ENCODE data around the gene TTC39B.

DNA sequence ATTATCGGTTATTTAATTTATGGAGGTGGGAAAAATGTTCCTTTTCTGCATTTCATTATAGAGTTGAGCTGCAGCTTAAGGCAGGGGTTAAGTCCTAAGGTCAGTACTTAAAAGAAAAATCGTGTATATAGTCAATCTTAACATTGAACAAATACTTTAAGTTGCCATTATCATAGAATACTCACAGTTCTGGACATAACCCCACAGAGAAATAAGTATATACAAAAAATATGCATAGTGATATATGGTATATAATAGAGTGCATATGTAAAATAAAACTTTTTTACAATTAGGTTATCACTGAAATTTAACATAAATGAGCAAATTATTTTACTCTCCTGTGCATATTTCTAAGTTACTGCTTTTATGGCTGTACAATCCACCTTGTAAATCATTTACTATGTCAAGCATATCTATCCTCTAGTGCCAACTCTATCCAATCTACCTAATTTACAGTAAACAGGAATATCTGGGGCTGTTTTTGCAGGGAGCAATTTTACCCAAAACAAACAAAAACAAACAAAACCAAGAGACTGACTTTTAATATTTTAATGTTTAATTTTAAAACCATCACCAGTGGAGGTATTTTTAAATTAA, 28.8 kb downstream of the TTC39B start:
- TF ChIP-seq, protein P1, sequence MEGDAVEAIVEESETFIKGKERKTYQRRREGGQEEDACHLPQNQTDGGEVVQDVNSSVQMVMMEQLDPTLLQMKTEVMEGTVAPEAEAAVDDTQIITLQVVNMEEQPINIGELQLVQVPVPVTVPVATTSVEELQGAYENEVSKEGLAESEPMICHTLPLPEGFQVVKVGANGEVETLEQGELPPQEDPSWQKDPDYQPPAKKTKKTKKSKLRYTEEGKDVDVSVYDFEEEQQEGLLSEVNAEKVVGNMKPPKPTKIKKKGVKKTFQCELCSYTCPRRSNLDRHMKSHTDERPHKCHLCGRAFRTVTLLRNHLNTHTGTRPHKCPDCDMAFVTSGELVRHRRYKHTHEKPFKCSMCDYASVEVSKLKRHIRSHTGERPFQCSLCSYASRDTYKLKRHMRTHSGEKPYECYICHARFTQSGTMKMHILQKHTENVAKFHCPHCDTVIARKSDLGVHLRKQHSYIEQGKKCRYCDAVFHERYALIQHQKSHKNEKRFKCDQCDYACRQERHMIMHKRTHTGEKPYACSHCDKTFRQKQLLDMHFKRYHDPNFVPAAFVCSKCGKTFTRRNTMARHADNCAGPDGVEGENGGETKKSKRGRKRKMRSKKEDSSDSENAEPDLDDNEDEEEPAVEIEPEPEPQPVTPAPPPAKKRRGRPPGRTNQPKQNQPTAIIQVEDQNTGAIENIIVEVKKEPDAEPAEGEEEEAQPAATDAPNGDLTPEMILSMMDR (IDR thresholded peaks at IDR 0.05; ENCODE audit: insufficient read depth, low read depth, low read length): no peak
- no peak for TF ChIP-seq EZH2 (IDR thresholded peaks at IDR 0.05; ENCODE audit: insufficient read depth, low read length)
